Activated CD4-positive, alpha-beta T cell treated with anti-CD3 and anti-CD28 coated beads for 1 hour (primary cell): ENCODE results near the gene GJA1.
"Not testable (repeated sequence)": the region's sequence is repeated elsewhere in the genome, so short reads cannot be mapped to it uniquely, and the experiment has no call there.

Source experiments
- DNase-seq: peaks from one replicate; pipeline ENCODE4 v3.0.0-alpha.2; 2020

The GJA1 gene

GRCh38 chr6:121435444-121436069, at the start of gene GJA1:
Gene GJA1, plus strand, starts transcription at chr6:121435646. Its CDS starts 11,202 bp downstream, at chr6:121446848.
- DNase-seq = no peak

GRCh38 chr6:121386551-121386950, 48.9 kb upstream of the GJA1 start:
- DNase-seq = not testable (repeated sequence)

GRCh38 chr6:121389419-121389818, 46.0 kb upstream of the GJA1 start:
- DNase-seq = no peak

GRCh38 chr6:121393731-121394505, 41.5 kb upstream of the GJA1 start:
- no peak for DNase-seq

- no peak for DNase-seq
Measured at GRCh38 chr6:121395736-121396135, 39.7 kb upstream of the GJA1 start.

- DNase-seq = not testable (repeated sequence)
Measured at GRCh38 chr6:121397188-121397587, 38.3 kb upstream of the GJA1 start.

- no peak for DNase-seq
Measured at GRCh38 chr6:121398127-121398526, 37.3 kb upstream of the GJA1 start.

GRCh38 chr6:121399966-121400365, 35.5 kb upstream of the GJA1 start:
- no peak for DNase-seq

- no peak for DNase-seq
Measured at GRCh38 chr6:121403964-121404363, 31.5 kb upstream of the GJA1 start.

- DNase-seq = no peak
Measured at GRCh38 chr6:121405306-121405705, 30.1 kb upstream of the GJA1 start.

- DNase-seq = no peak
Measured at GRCh38 chr6:121408321-121408720, 27.1 kb upstream of the GJA1 start.

- DNase-seq = no peak
Measured at GRCh38 chr6:121413879-121414278, 21.6 kb upstream of the GJA1 start.

- DNase-seq = no peak
Measured at GRCh38 chr6:121418346-121418745, 17.1 kb upstream of the GJA1 start.

GRCh38 chr6:121426686-121427085, 8.8 kb upstream of the GJA1 start:
- no peak for DNase-seq

GRCh38 chr6:121428872-121429756, 6.3 kb upstream of the GJA1 start:
- no peak for DNase-seq

GRCh38 chr6:121430514-121431460, 4.7 kb upstream of the GJA1 start:
- DNase-seq = no peak

- DNase-seq = not testable (repeated sequence)
Measured at GRCh38 chr6:121431776-121432175, 3.7 kb upstream of the GJA1 start.

- no peak for DNase-seq
Measured at GRCh38 chr6:121434037-121434770, 1.2 kb upstream of the GJA1 start.

- DNase-seq = no peak
Measured at GRCh38 chr6:121436274-121436857, 920 bp downstream of the GJA1 start.

GRCh38 chr6:121436960-121437850, 1.8 kb downstream of the GJA1 start:
- no peak for DNase-seq
